Naive thymus-derived CD8-positive, alpha-beta T cell (primary cell): Measurements from ENCODE around the gene DMRT3. TPM values are rescaled to one million over a fixed set of nuclear protein-coding genes. Genes with fewer than 3 reads are reported as not detected.
A peak's percentile ranks its signal among the peaks of the same experiment; 100 is the strongest.

ENCODE experiments used
- ATAC-seq, 2 donors: fragments of 150-1000 bp; cut with Tn5 transposase in 1 of 2; sonication (Bioruptor Pico), chemical (Tn5 transposase) in 1 of 2; 1 replicate in 1 of 2; 2 replicates in 1 of 2; pipeline ENCODE4 v1.10.0; 2021; ENCODE audit warnings: mild to moderate bottlenecking in 2 of 2, moderate library complexity in 2 of 2
- POLR2A ChIA-PET: fragments of 350-600 bp; sonication (Branson Sonifier 250); formaldehyde crosslinking; loops from one replicate; lab custom pipeline; 2021; ENCODE audit warnings: antibody characterized with exemption; lab: Charles Lee
- DNase-seq, 10 donors: peaks; one replicate each; pipeline versions ENCODE4 v3.0.0 to v3.0.0-alpha.2; 2020 to 2022
- H3K27ac Mint-ChIP-seq, 10 donors: one replicate each; pipeline ENCODE4 v1.8.0; 2020 to 2022; ENCODE audit warnings: mild to moderate bottlenecking in 10 of 10, mixed read lengths in 10 of 10, moderate library complexity in 4 of 10, inconsistent platforms in 1 of 10
- H3K27me3 Mint-ChIP-seq, 5 donors: one replicate each; pipeline ENCODE4 v1.8.0; 2021 to 2022; ENCODE audit warnings: mixed read lengths in 5 of 5
- H3K36me3 Mint-ChIP-seq, 3 donors: one replicate each; pipeline ENCODE4 v1.8.0; 2020 to 2022; ENCODE audit warnings: mixed read lengths in 3 of 3, mild to moderate bottlenecking in 2 of 3, inconsistent platforms in 1 of 3
- H3K4me1 Mint-ChIP-seq, 4 donors: one replicate each; pipeline ENCODE4 v1.8.0; 2021 to 2022; ENCODE audit warnings: mixed read lengths in 4 of 4
- H3K4me3 Mint-ChIP-seq, 10 donors: one replicate each; pipeline ENCODE4 v1.8.0; 2020 to 2022; ENCODE audit warnings: mild to moderate bottlenecking in 10 of 10, mixed read lengths in 10 of 10, moderate library complexity in 6 of 10, inconsistent platforms in 1 of 10
- H3K9me3 Mint-ChIP-seq, 9 donors: one replicate each; pipeline ENCODE4 v1.8.0; 2020 to 2022; ENCODE audit warnings: mixed read lengths in 9 of 9, mild to moderate bottlenecking in 3 of 9, inconsistent platforms in 1 of 9, moderate library complexity in 1 of 9
- polyA plus RNA-seq, 3 donors: library from polyadenylated mRNA; unstranded; fragments of 300-500 nt; fragmentation: Illumina TruSeq; gene quantifications; one replicate each; pipeline ENCODE4 v1.2.3, GENCODE V29; 2021
- total RNA-seq, 8 experiments: library from RNA in 2 of 8; stranded (reverse) in 2 of 8; gene quantifications; one replicate each; pipeline ENCODE4 v1.2.3 and lab custom pipeline; 2021 to 2026

The DMRT3 gene
- total and polyA plus RNA-seq, 5 experiments from 2014 or later = not detected

DNA sequence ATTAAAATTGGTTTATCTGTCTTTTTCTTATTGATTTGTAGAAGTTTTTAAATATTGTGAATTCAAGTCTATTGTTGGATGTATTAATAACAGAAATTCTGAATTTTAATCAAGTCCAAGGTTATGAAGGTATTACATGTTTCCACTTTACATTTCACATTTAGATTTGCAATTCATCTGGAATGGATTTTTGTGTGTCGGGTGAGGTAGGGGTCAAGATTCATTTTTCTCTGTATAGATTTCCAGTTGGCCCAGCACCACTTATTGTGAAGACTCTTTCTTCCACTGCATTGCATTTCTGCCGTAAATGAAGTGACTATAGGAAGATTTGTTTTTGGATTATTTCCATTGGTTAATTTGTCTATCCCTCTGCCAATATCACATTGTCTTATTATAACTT lies 38.2 kb downstream of the DMRT3 start:
- H3K9me3 Mint-ChIP-seq = no peaks in the 10 kb centered on the region
- no peaks in the 10 kb centered on the region for H3K36me3 Mint-ChIP-seq
- peaks cover 0 to 4% (median under 1%) of the 10 kb centered on the region in 4 donors for H3K4me1 Mint-ChIP-seq
- POLR2A ChIA-PET = no interaction called here
- no peak overlapping the region for H3K4me3 Mint-ChIP-seq
- no peak for DNase-seq
- H3K27ac Mint-ChIP-seq = peak overlapping the region in 1 of 10 donors; percentile 36
- no peak for ATAC-seq
- H3K27me3 Mint-ChIP-seq = peaks cover 9 to 32% (median 18%) of the 10 kb centered on the region in 5 donors

DNA sequence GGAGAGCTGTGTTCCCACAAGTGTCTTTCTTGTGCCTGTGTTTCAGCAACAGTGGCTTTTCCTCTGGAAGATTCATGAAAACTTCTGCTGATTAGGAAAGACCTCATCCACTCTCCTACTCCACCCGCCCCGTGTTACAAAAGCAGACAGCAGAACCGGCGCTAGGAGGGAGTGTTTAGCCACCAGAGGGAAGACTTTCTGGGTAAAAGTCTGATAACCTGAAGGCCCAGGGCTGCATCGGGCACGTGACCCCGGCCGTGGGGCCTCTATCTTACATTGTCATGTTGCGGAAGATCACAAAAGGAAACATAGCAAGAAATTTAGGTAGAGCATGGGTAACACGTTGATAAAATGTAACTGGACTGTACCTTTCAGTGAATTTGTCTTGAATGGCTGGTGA lies 41.7 kb downstream of the DMRT3 start:
- H3K36me3 Mint-ChIP-seq = peaks cover 0 to 4% (median 4%) of the 10 kb centered on the region in 3 donors

GRCh38 chr9:1024112-1024511 lies 47.7 kb downstream of the DMRT3 start:
- no peak for ATAC-seq
- Mint-ChIP-seq H3K36me3 (peaks cover 0 to 11% (median 6%) of the 10 kb centered on the region in 3 donors), H3K4me3 (no peak overlapping the region), H3K27ac (no peak overlapping the region), H3K9me3 (peaks cover 0 to 19% (median 3%) of the 10 kb centered on the region in 9 donors), H3K4me1 (no peaks in the 10 kb centered on the region), H3K27me3 (peaks cover 14 to 60% (median 34%) of the 10 kb centered on the region in 5 donors)
- POLR2A ChIA-PET = no interaction called here
- no peak for DNase-seq

More for the DNA sequence above, 41.7 kb downstream of the DMRT3 start:
- peak in 3 of 10 donors; percentile 12 to 23 (median 18) for DNase-seq
- peaks cover 10 to 40% (median 24%) of the 10 kb centered on the region in 5 donors for H3K27me3 Mint-ChIP-seq
- POLR2A ChIA-PET = no interaction called here
- H3K4me1 Mint-ChIP-seq = peaks cover 0 to 4% (median 0%) of the 10 kb centered on the region in 4 donors
- peaks cover 0 to 10% (median 3%) of the 10 kb centered on the region in 9 donors for H3K9me3 Mint-ChIP-seq
- H3K27ac Mint-ChIP-seq = peak overlapping the region in 1 of 10 donors; percentile 79
- ATAC-seq = peak in 1 of 2 donors; percentile 44
- H3K4me3 Mint-ChIP-seq = no peak overlapping the region

GRCh38 chr9:1025131-1025530 lies 48.7 kb downstream of the DMRT3 start:
- ATAC-seq = no peak
- Mint-ChIP-seq H3K36me3 (peaks cover 0 to 11% (median 6%) of the 10 kb centered on the region in 3 donors), H3K27me3 (peaks cover 17 to 64% (median 35%) of the 10 kb centered on the region in 5 donors), H3K9me3 (peaks cover 0 to 19% (median 3%) of the 10 kb centered on the region in 9 donors), H3K4me3 (no peak overlapping the region), H3K27ac (no peak overlapping the region), H3K4me1 (no peaks in the 10 kb centered on the region)
- DNase-seq = no peak
- POLR2A ChIA-PET = no interaction called here

GRCh38 chr9:1026219-1026618 lies 49.8 kb downstream of the DMRT3 start:
- H3K4me1 Mint-ChIP-seq = no peaks in the 10 kb centered on the region
- H3K27me3 Mint-ChIP-seq = peaks cover 16 to 61% (median 32%) of the 10 kb centered on the region in 5 donors
- DNase-seq (no peak), ATAC-seq (no peak)
- no peak overlapping the region for H3K4me3 Mint-ChIP-seq
- H3K36me3 Mint-ChIP-seq = peaks cover 0 to 11% (median 6%) of the 10 kb centered on the region in 3 donors
- no peak overlapping the region for H3K27ac Mint-ChIP-seq
- H3K9me3 Mint-ChIP-seq = peaks cover 0 to 19% (median 3%) of the 10 kb centered on the region in 9 donors
- POLR2A ChIA-PET = no interaction called here

DNA sequence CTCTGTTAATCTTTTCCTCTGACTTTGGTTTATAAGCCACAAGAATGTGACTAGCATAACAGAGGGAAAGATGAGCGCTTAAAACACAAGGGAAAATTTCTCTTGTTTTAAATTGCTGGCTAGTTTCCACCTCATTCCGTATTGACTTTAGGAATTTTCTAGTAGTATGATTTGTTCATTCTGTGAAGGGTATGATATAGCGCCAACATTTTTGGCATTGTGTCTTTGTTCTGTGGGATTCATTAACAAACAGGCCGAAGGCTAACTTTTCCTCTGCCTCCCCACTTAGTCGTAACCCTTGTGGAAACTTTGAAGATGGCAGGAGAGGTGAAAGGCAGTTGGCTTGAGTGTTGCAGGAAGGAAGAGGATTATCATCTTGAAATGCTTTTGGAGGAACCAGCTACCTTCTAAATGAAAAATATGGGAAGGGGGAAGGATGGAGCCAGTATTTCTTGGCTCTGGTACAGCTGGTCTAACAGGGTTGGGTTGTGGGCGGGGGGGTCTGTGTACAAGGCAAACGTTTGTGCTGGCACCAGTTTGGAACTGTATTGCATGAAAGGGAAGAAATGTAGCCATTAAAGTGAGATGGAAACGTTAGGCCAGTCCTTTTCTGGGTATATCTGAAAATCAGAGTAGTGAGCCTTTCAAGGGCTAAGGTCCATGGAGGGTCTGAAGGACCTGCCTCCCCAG lies 52.2 kb downstream of the DMRT3 start:
- Mint-ChIP-seq H3K4me3 (no peak overlapping the region), H3K4me1 (no peaks in the 10 kb centered on the region), H3K27me3 (peaks cover 21 to 70% (median 32%) of the 10 kb centered on the region in 5 donors), H3K9me3 (peaks cover 0 to 6% (median 3%) of the 10 kb centered on the region in 9 donors), H3K36me3 (peaks cover 0 to 5% (median 0%) of the 10 kb centered on the region in 3 donors), H3K27ac (peak overlapping the region in 1 of 10 donors; percentile 1)
- DNase-seq (no peak), ATAC-seq (no peak)
- POLR2A ChIA-PET = no interaction called here

- peaks cover 23 to 60% (median 29%) of the 10 kb centered on the region in 5 donors for H3K27me3 Mint-ChIP-seq
- POLR2A ChIA-PET = no interaction called here
- ATAC-seq (no peak), DNase-seq (no peak)
- no peaks in the 10 kb centered on the region for H3K9me3 Mint-ChIP-seq
- no peaks in the 10 kb centered on the region for H3K4me1 Mint-ChIP-seq
- no peak overlapping the region for H3K27ac Mint-ChIP-seq
- H3K4me3 Mint-ChIP-seq = no peak overlapping the region
- H3K36me3 Mint-ChIP-seq = no peaks in the 10 kb centered on the region
These were observed 55.6 kb downstream of the DMRT3 start for GRCh38 chr9:1031951-1032601.

- H3K9me3 Mint-ChIP-seq = no peaks in the 10 kb centered on the region
- POLR2A ChIA-PET = no interaction called here
- H3K27me3 Mint-ChIP-seq = peaks cover 18 to 54% (median 23%) of the 10 kb centered on the region in 5 donors
- H3K27ac Mint-ChIP-seq = no peak overlapping the region
- no peaks in the 10 kb centered on the region for H3K4me1 Mint-ChIP-seq
- ATAC-seq = no peak
- DNase-seq = no peak
- no peak overlapping the region for H3K4me3 Mint-ChIP-seq
- H3K36me3 Mint-ChIP-seq = no peaks in the 10 kb centered on the region
These were observed 57.8 kb downstream of the DMRT3 start for GRCh38 chr9:1034271-1034670.

- no peak overlapping the region for H3K4me3 Mint-ChIP-seq
- H3K27me3 Mint-ChIP-seq = peaks cover 34 to 66% (median 51%) of the 10 kb centered on the region in 5 donors
- H3K4me1 Mint-ChIP-seq = peaks cover 0 to 14% (median 9%) of the 10 kb centered on the region in 4 donors
- H3K9me3 Mint-ChIP-seq = peaks cover 0 to 21% (median 2%) of the 10 kb centered on the region in 9 donors
- peaks cover 0 to 6% (median 0%) of the 10 kb centered on the region in 3 donors for H3K36me3 Mint-ChIP-seq
- no peak overlapping the region for H3K27ac Mint-ChIP-seq
- ATAC-seq (no peak), DNase-seq (no peak)
- POLR2A ChIA-PET = no interaction called here
These were observed 63.1 kb downstream of the DMRT3 start for GRCh38 chr9:1039589-1039988.

Other genes with a start within 250 kb of the DMRT3 start
- gene DMRT1, start 135.0 kb upstream of the DMRT3 start, total RNA-seq = not detected
- gene DMRT1, start 135.0 kb upstream of the DMRT3 start, polyA plus RNA-seq = not detected
- gene DMRT2, start 73.7 kb downstream of the DMRT3 start, total RNA-seq = not detected
- gene DMRT2, start 73.7 kb downstream of the DMRT3 start, polyA plus RNA-seq = not detected